ENCODE measurements around the gene AFAP1. TPM values are rescaled to one million over a fixed set of nuclear protein-coding genes. Genes with fewer than 3 reads are reported as not detected.

The AFAP1 gene
- total RNA-seq, 1 experiment from 2014 or later, result 45.6 TPM

DNA sequence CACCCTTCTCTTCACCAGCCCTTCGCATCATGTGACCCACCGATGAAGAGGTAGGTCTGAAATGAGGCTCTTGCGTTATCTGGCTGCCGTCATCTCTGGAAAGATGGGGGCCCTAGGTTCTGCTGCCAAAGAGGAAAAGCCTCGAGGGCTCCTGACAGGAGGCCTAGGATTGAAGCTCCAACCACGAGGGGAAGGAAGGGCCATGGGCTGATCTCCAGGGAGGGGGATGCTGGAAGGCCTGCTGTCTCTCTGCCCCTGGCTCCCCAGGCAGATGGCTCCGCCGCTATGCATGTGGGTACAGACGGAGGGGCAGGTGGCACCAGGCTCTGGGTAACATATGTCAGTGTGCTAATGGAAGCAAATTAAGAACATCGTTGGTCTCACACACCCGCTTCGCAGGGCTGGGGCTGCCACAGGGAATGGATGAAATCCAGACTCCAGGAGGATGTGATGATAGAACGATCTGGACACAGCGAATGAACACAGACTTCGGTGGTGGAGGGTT is 44.9 kb downstream of the AFAP1 start:
- no peak for DNase-seq (ENCODE audit: low spot score)

- DNase-seq (ENCODE audit: low spot score), result no peak
These were observed 45.5 kb downstream of the AFAP1 start for GRCh38 chr4:7894098-7894676.

DNA sequence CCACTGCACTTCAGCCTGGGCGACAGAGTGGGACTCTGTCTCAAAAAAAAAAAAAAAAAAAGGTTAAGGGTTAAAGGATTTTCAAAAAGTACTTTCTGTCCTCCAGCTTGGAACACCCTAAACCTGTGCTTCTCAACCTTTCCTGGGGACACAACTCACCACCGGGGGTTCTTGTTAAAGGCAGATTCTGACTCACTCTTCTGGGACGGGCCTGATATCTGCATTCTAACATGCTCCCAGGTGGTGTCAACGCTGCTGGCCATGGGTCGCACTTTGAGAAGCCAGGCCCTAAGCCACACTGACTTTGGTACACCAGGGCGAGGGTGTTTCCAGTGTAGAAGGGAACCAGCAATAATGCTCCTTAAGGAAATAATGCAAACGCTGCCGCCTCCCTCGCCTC is 46.1 kb downstream of the AFAP1 start:
- DNase-seq (ENCODE audit: low spot score), result no peak

- DNase-seq (ENCODE audit: low spot score), result peak; percentile 44
These were observed 47.2 kb downstream of the AFAP1 start for GRCh38 chr4:7892212-7893019.

GRCh38 chr4:7890635-7891393 is 48.8 kb downstream of the AFAP1 start:
- peak; percentile 64 for DNase-seq (ENCODE audit: low spot score)

GRCh38 chr4:7887436-7887835 is 52.2 kb downstream of the AFAP1 start:
- no peak for DNase-seq (ENCODE audit: low spot score)

GRCh38 chr4:7886007-7886973 is 53.4 kb downstream of the AFAP1 start:
- DNase-seq (ENCODE audit: low spot score), result no peak

DNA sequence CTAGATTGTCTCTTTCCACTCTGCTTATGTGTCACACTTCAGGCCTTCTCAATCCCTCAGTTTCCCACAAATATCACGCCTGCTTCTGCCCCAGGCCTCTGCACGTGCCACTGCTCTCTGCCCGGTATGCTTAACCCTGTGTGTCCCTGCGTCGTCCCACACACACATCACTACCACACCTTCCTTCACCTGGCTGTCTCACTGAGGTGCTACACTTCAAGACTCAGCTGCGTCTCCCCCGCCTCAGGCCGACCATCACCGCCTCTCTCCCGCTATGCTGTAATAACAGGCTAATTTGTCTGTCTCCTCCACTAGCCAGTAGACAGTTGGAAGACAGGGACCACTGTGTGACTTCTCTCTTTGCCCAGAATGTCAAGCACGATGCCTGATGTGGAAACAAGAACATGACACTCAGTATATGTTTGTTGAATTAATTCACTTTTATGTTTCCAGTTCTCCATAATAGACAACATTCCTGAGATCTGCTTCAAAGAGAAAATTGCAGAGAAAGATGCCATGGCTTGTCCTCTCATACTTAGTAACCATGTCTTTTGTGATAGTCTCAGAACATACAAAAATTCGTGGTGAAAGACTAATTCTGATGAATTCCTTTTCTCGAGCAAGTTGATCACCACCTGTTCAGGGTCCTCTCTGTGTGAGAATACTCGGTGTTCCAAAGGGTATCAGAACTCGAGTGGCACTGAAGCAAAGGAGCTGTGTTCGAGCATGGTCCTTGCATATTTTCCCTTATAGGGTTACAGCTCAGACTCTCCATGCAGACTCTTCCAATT is 54.2 kb downstream of the AFAP1 start:
- DNase-seq (ENCODE audit: low spot score), result no peak

DNA sequence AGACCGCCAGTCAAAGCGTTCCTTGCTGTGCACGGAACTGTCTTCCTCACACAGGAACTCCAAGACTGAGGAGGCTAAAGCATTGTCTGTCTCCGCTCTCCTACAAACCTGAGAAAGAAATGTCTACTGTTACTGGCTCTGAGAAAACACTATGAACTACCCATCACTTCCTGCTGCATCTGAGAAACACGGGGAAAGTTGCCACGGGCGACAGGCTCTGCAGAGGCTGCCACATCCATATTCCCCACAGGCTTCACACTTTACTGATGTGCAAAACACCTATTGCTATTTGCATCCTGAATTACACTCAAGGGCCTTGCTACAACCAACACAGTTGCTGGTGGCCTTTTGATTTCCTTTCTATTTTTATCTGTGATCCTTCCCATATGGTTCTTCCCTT is 59.0 kb downstream of the AFAP1 start:
- DNase-seq (ENCODE audit: low spot score), result no peak

GRCh38 chr4:7879127-7879526 is 60.5 kb downstream of the AFAP1 start:
- no peak for DNase-seq (ENCODE audit: low spot score)

DNA sequence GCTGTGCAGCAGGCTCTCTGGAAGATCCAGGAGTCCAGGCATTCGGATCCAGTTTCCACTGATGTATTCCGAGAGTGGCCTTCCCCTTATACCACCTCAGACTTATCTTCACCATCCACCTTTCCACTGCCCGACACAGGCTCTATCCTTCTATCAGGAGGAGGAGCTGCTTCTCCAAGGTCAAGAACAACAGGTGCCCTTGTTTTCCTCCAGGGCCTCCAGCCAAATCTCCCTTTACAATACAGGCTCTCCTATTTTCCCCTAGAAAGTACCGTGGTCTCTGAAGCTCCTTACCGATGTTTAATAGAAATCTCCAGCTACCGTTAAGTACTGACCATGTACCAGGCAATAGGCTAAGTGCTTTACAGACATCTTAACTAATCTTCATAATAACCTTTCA is 61.3 kb downstream of the AFAP1 start:
- no peak for DNase-seq (ENCODE audit: low spot score)

DNA sequence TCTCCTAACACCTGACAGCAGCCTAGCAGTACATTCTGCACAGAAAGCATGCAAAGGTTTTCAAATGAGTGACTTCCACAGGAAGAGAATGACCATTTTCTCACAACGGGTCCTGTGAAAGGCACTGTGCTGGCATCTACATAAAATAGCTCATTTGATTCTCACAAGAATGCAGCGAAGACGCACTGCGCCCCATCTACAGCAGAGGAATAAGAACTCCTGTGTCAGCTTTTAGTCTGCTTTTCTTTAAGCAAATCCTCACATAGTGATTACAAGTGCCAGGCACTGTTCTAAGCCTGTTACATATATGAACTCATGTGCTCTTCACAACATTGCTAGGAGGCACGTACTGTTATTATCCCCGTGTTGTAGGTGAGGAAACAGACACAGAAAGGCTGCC is 62.5 kb downstream of the AFAP1 start:
- no peak for DNase-seq (ENCODE audit: low spot score)

- no peak for DNase-seq (ENCODE audit: low spot score)
These were observed 63.3 kb downstream of the AFAP1 start for GRCh38 chr4:7876201-7876875.

DNA sequence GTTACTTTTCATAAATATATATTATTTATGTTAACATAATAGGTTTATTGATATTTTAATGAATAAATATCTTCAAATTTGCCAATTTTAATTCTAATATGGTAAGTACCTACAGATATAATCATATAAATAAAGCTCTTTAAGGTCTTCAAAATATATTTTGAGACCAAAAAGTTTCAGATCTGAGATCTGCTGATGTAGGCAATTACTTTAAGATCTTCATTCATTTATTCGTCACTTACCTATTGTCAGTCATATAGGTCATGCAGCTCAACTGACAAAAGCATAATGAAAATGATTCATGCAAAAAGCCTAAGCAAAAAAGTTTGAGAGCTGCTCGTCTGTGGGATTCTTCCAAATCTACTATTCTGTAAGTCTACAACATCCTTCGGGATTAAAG is 64.8 kb downstream of the AFAP1 start:
- DNase-seq (ENCODE audit: low spot score), result no peak

DNA sequence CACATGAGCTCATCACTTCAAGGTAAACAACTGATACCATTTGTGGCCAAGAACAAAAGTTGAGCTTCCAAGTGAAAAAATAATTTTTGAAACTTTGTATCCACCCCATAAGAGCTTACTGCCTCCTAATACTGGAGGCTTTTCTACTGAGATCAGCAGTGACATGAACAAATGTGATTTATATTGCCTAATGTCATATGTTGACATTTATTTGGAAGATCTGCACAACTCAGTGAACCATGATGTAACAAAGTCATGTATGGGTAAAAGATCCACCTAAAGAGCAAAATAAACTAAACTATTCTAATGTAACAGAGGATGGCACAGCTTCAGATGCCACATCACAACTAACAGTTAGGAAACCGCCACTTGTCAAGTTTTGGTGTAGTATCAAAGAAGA is 65.8 kb downstream of the AFAP1 start:
- DNase-seq (ENCODE audit: low spot score), result no peak

- DNase-seq (ENCODE audit: low spot score), result peak; percentile 90
These were observed 67.3 kb downstream of the AFAP1 start for GRCh38 chr4:7872264-7872771.

DNA sequence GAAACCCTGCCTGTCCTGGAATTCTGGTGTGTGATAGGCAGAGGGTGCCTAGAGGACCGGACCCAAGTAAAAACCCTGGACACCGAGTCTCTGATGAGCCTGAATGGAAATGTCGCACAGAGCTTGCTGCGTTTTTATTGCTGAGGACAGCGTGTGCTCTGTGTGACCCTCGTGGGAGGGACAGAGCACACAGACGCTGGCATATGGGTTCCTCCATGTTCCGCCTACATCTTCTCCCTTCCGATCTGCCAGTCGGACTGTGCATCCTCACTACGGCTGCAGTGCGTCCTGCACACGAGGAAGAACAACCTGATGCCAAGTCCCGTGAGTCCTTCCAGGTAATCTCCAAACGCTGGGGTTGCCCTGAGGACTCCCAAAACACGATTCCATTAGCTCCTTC is 68.3 kb downstream of the AFAP1 start:
- DNase-seq (ENCODE audit: low spot score), result no peak

DNA sequence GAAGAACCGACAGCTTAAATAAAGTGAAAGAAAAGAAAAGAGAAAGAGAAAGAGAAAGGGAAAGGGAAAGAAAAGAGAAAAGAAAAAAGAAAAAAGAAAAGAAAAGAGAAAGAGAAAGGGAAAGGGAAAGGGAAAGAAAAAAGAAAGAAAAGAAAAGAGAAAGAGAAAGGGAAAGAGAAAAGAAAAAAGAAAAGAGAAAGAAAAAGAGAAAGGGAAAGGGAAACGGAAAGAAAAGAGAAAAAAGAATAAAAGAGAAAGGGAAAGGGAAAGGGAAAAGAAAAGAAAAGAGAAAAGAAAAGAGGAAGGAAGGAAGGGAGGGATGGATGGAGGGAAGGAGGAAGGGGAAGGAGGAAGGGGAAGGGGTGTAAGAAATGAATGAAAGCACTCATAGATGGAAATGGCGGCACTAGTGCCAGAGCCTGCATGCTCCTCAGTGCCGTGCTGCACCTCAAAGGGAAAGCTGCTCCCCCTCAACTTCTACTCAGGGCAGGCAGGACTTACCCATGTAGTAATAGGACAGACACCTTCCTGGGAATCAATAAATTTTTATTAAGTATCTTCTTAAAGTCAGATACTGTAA is 70.7 kb downstream of the AFAP1 start:
- DNase-seq (ENCODE audit: low spot score), result no peak

GRCh38 chr4:7868436-7868775 is 71.3 kb downstream of the AFAP1 start:
- DNase-seq (ENCODE audit: low spot score), result no peak
